Measurements from ENCODE around the gene SRRM3.
"Not testable (repeated sequence)": the region's sequence is repeated elsewhere in the genome, so short reads cannot be mapped to it uniquely, and the experiment has no call there.

Gene SRRM3

GRCh38 chr7:76318488-76319353 is 117.0 kb downstream of the SRRM3 start:
- Mint-ChIP-seq H3K4me3 (peak overlapping the region; percentile 95), H3K36me3 (no peaks in the 10 kb centered on the region), H3K27ac (peak overlapping the region; percentile 81), H3K4me1 (peaks cover 26% of the 10 kb centered on the region), H3K9me3 (no peaks in the 10 kb centered on the region), H3K27me3 (no peaks in the 10 kb centered on the region)

DNA sequence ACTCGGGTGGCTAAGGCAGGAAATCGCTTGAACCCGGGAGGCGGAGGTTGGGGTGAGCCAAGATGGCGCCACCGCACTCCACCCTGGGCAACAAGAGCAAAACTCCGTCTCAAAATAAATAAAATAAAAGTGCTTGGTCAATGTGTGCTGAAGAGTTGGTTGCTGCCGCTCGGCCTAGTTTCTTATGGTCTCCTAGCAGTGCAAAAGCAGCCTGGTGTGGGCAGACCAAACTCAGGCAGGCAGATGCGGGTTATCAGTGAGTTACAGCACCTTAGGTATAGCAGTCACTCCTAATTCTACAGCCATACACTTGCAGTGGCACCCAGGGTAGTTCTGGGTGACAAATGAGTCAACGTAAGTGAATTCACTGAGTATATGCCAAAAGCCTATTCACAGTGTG is 123.4 kb downstream of the SRRM3 start:
- H3K9me3 Mint-ChIP-seq: no peaks in the 10 kb centered on the region
- no peak overlapping the region for H3K4me3 Mint-ChIP-seq
- no peaks in the 10 kb centered on the region for H3K27me3 Mint-ChIP-seq
- peaks cover 22% of the 10 kb centered on the region for H3K4me1 Mint-ChIP-seq
- H3K36me3 Mint-ChIP-seq: peaks cover 21% of the 10 kb centered on the region
- no peak overlapping the region for H3K27ac Mint-ChIP-seq

GRCh38 chr7:76325811-76326210 is 124.1 kb downstream of the SRRM3 start:
- no peaks in the 10 kb centered on the region for H3K9me3 Mint-ChIP-seq
- peaks cover 22% of the 10 kb centered on the region for H3K4me1 Mint-ChIP-seq
- H3K27ac Mint-ChIP-seq: no peak overlapping the region
- peaks cover 22% of the 10 kb centered on the region for H3K36me3 Mint-ChIP-seq
- H3K27me3 Mint-ChIP-seq: no peaks in the 10 kb centered on the region
- H3K4me3 Mint-ChIP-seq: no peak overlapping the region

GRCh38 chr7:76326646-76327233 is 125.0 kb downstream of the SRRM3 start:
- Mint-ChIP-seq H3K27ac (no peak overlapping the region), H3K4me3 (no peak overlapping the region), H3K4me1 (peaks cover 28% of the 10 kb centered on the region), H3K9me3 (no peaks in the 10 kb centered on the region), H3K36me3 (peaks cover 22% of the 10 kb centered on the region), H3K27me3 (no peaks in the 10 kb centered on the region)

DNA sequence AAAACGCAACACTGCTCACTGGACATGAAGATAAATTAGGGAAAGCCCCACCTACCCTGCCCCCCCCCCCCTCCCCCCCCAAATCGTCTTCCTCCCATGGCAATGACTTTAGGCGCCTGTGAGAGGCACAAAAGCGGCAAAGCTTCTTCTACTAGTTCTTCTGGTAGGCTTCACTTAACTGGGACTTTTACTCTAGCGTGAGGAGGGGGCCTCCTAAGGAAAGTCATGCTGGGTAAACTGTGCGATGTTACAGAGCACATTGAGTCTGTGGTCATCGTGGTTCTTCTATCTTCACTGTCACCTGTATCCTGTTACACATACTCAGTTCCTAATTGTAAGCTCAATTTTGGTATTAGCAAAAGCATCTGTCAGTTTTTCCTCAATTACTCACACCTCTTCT is 125.9 kb downstream of the SRRM3 start:
- Mint-ChIP-seq H3K36me3 (peaks cover 22% of the 10 kb centered on the region), H3K4me3 (no peak overlapping the region), H3K27ac (peak overlapping the region; percentile 12), H3K27me3 (no peaks in the 10 kb centered on the region), H3K4me1 (peaks cover 35% of the 10 kb centered on the region), H3K9me3 (no peaks in the 10 kb centered on the region)

GRCh38 chr7:76328389-76328788 is 126.7 kb downstream of the SRRM3 start:
- Mint-ChIP-seq H3K27ac (peak overlapping the region; percentile 4), H3K36me3 (peaks cover 22% of the 10 kb centered on the region)

GRCh38 chr7:76329479-76329878 is 127.8 kb downstream of the SRRM3 start:
- Mint-ChIP-seq H3K27me3 (no peaks in the 10 kb centered on the region), H3K27ac (no peak overlapping the region), H3K36me3 (peaks cover 22% of the 10 kb centered on the region), H3K4me1 (peaks cover 47% of the 10 kb centered on the region), H3K4me3 (no peak overlapping the region), H3K9me3 (no peaks in the 10 kb centered on the region)

More at GRCh38 chr7:76328389-76328788, 126.7 kb downstream of the SRRM3 start:
- Mint-ChIP-seq H3K4me1 (peaks cover 38% of the 10 kb centered on the region), H3K27me3 (no peaks in the 10 kb centered on the region), H3K9me3 (no peaks in the 10 kb centered on the region), H3K4me3 (no peak overlapping the region)

- Mint-ChIP-seq H3K4me1 (peaks cover 47% of the 10 kb centered on the region), H3K27ac (no peak overlapping the region), H3K27me3 (no peaks in the 10 kb centered on the region)
Observed at GRCh38 chr7:76330261-76330660, 128.6 kb downstream of the SRRM3 start.

GRCh38 chr7:76330673-76331072 is 129.0 kb downstream of the SRRM3 start:
- H3K27ac Mint-ChIP-seq: no peak overlapping the region
- H3K4me3 Mint-ChIP-seq: no peak overlapping the region
- H3K27me3 Mint-ChIP-seq: no peaks in the 10 kb centered on the region
- no peaks in the 10 kb centered on the region for H3K9me3 Mint-ChIP-seq
- H3K36me3 Mint-ChIP-seq: peaks cover 22% of the 10 kb centered on the region
- peaks cover 47% of the 10 kb centered on the region for H3K4me1 Mint-ChIP-seq

More at GRCh38 chr7:76330261-76330660, 128.6 kb downstream of the SRRM3 start:
- Mint-ChIP-seq H3K4me3 (no peak overlapping the region), H3K9me3 (no peaks in the 10 kb centered on the region), H3K36me3 (peaks cover 22% of the 10 kb centered on the region)

- H3K4me1 Mint-ChIP-seq: peaks cover 56% of the 10 kb centered on the region
- peaks cover 19% of the 10 kb centered on the region for H3K36me3 Mint-ChIP-seq
- no peak overlapping the region for H3K4me3 Mint-ChIP-seq
- no peaks in the 10 kb centered on the region for H3K9me3 Mint-ChIP-seq
- no peak overlapping the region for H3K27ac Mint-ChIP-seq
- H3K27me3 Mint-ChIP-seq: no peaks in the 10 kb centered on the region
Observed at GRCh38 chr7:76332078-76332477, 130.4 kb downstream of the SRRM3 start.

GRCh38 chr7:76333511-76334101 is 131.9 kb downstream of the SRRM3 start:
- Mint-ChIP-seq H3K36me3 (peaks cover 13% of the 10 kb centered on the region), H3K4me3 (no peak overlapping the region), H3K4me1 (peaks cover 60% of the 10 kb centered on the region), H3K9me3 (no peaks in the 10 kb centered on the region), H3K27ac (no peak overlapping the region), H3K27me3 (no peaks in the 10 kb centered on the region)

DNA sequence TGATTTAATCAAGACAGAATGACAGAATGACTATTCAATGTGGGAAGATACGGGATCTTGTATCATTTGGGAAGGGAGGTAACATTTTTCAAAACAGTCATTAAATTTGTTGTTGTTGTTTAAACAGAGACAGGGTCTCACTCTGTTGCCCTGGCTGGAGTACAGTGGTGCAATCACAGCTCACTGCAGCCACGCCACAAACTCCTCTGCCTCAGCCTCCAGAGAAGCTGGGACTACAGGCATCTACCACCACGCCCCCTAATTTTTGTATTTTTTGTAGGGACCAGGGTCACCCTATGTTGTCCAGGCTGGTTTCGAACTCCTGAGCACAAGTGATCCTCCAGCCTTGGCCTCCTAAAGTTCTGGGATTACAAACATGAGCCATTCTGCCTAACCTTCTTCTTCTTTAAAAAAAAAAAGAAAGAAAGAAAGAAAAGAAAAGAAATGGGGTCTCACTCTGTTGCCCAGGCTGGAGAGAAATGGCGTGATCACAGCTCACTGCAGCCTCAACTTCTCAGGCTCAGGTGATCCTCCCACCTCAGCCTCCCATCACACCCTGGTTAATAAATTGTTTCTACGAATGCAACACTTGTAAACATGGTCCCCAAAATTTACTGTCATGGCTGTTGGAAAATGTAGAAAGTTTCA is 132.7 kb downstream of the SRRM3 start:
- peaks cover 60% of the 10 kb centered on the region for H3K4me1 Mint-ChIP-seq
- no peaks in the 10 kb centered on the region for H3K9me3 Mint-ChIP-seq
- H3K27me3 Mint-ChIP-seq: no peaks in the 10 kb centered on the region
- peaks cover 7% of the 10 kb centered on the region for H3K36me3 Mint-ChIP-seq
- H3K27ac Mint-ChIP-seq: no peak overlapping the region
- H3K4me3 Mint-ChIP-seq: no peak overlapping the region

DNA sequence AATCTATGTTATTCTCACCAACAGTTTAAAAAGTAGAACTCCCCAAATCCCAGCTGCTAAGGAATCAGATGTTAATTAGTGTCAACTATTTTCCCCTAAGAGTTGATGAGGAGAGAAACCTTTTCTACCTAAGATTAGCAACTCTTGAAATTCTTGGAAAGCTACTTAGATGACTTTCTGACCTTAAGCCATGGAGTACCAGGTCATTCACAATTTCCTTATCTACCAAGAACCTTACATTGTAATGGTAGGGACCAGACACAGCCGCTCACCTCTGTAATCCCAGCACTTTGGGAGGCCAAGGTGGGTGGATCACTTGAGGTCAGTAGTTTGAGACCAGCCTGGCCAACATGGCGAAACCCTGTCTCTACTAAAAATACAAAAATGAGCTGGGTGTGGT is 133.7 kb downstream of the SRRM3 start:
- not testable (repeated sequence) for H3K27ac Mint-ChIP-seq, H3K27me3 Mint-ChIP-seq, H3K9me3 Mint-ChIP-seq, H3K4me3 Mint-ChIP-seq, H3K36me3 Mint-ChIP-seq
- peaks cover 64% of the 10 kb centered on the region for H3K4me1 Mint-ChIP-seq

DNA sequence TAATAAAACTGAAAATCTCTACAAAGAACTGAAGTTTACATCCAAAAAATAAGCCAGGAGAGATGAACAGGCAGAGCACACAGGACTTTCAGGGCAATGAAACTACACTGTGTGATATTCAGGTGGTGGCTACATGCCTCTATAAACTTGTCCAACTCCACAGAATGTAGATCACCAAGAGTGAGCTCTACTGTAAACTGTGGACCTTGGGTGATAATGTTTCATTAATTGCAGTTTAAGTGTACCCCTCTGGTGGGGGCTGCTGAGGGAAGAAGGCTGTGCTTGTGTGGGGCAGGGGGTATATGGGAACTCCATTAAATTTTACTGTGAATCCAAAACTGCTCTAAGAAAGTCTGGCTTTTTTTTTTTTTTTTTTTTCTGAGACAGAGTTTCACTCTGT is 134.4 kb downstream of the SRRM3 start:
- Mint-ChIP-seq H3K4me3 (no peak overlapping the region), H3K36me3 (peaks cover 7% of the 10 kb centered on the region), H3K27me3 (no peaks in the 10 kb centered on the region), H3K4me1 (peaks cover 66% of the 10 kb centered on the region), H3K9me3 (no peaks in the 10 kb centered on the region), H3K27ac (no peak overlapping the region)

All from activated naive CD4-positive, alpha-beta T cell treated with anti-CD3 and anti-CD28 coated beads, Interleukin-2, amount 50 U/mL, for 24 hours (primary cell).